ENCODE measurements around the gene GSG1L2. TPM values are rescaled to one million over a fixed set of nuclear protein-coding genes. Genes with fewer than 3 reads are reported as not detected.

Gene GSG1L2
- total RNA-seq: not detected in 2 replicates

GRCh38 chr17:9821921-9822320 is at the start of gene GSG1L2:
Gene GSG1L2 (minus strand): TSS chr17:9822079. CDS start chr17:9822071, 8 bp downstream.

GRCh38 chr17:9825641-9826150 is 3.8 kb upstream of the GSG1L2 start, which contains the start of gene GLP2R:
Gene GLP2R (plus strand): TSS chr17:9825924. CDS start chr17:9826064, 140 bp downstream.

GRCh38 chr17:9790889-9791876 is 30.7 kb downstream of the GSG1L2 start, which contains the start of gene DHRS7C:
Gene DHRS7C (minus strand): TSS chr17:9791592. CDS start chr17:9791284, 308 bp downstream.

Other genes with a start within 250 kb of the GSG1L2 start
- gene STX8, start 246.3 kb downstream of the GSG1L2 start, total RNA-seq: 84.1 and 94.6 TPM in 2 replicates
- gene CFAP52, start 245.4 kb downstream of the GSG1L2 start, total RNA-seq: 0.39 and 0.65 TPM in 2 replicates
- 0.26 and 0.32 TPM in 2 replicates for gene USP43, start 176.6 kb downstream of the GSG1L2 start, total RNA-seq
- gene DHRS7C, start 30.5 kb downstream of the GSG1L2 start, total RNA-seq: not detected in 2 replicates
- gene GLP2R, start 3.8 kb upstream of the GSG1L2 start, total RNA-seq: 0.13 and 0.22 TPM in 2 replicates
- 0.32 TPM in 1 of 2 replicates, not detected in the other for gene RCVRN, start 83.2 kb upstream of the GSG1L2 start, total RNA-seq